GM19025 (cell line): ENCODE results near the gene ABO.
"Not testable (repeated sequence)": the region's sequence is repeated elsewhere in the genome, so short reads cannot be mapped to it uniquely, and the experiment has no call there.

Experiments
- ATAC-seq: cut with Tn5 transposase; IDR thresholded peaks from one replicate; pipeline ENCODE4 v1.9.1; 2021; ENCODE audit warnings: mild to moderate bottlenecking, low read depth, moderate library complexity; ENCODE audit not compliant: unreplicated experiment

ABO gene

DNA sequence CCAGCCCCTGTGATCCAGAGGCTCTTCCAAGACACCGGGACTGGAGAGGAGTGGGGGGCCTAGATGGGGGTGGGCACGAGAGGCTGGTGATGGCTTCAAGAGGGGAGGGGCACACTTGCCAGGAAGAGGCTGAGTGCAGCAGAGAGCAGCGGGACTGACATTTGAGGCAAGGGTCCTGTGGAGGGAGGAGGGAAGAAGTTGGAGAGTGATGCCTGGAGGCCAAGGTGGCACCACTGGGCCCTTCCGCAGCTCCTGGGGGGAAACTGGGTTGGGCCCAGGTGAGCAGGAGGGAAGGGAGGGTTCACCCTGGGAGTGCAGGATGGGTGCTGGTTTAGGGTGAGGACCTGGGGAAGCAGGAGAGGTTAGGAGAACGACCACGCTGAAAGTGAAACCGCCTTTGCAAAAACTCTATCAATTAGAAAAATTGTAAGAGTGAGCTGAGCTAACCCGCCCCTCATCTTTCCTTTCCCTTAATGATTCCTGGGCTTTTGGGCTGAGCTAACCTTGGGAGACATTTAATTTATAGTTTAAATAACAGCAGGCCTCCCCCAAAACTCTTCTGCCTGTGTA lies 26.2 kb downstream of the ABO start:
- ATAC-seq, result no peak

DNA sequence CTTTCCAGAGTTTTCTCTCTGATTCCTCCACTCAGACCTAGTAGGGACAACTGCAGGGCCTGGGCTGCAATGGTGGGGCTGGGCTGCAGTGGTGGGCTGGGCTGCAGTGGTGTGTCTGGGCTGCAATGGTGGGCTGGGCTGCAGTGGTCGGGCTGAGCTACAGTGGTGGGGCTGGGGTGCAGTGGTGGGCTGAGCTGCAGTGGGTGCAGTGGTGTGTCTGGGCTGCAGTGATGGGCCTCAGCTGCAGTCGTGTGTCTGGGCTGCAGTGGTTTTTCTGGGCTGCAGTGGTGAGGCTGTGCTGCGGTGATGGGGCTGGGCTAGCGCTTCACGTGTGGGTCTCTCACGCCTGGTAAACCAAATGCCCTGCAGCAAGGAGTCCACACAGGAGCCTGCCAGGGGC lies 27.4 kb downstream of the ABO start:
- no peak for ATAC-seq

DNA sequence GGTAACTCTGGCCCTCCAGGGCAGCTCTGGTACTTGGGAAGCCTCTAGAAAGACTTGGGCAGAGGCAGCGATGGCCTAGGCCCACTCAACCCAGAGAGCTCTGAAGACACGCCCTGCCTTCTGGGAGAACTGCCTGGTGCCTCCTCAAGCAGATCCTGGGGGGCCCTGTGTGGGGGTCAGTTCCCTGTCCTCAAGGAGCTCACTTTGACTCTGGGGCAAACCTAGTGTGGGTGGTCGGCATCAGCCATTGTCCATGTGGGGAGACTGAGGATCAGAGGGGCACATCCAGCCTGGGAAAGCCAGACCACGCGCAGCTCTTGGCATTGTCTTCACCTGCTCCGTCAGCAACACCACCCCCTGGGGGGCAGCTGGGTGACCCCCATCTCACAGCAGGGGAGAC lies 28.0 kb downstream of the ABO start:
- no peak for ATAC-seq

DNA sequence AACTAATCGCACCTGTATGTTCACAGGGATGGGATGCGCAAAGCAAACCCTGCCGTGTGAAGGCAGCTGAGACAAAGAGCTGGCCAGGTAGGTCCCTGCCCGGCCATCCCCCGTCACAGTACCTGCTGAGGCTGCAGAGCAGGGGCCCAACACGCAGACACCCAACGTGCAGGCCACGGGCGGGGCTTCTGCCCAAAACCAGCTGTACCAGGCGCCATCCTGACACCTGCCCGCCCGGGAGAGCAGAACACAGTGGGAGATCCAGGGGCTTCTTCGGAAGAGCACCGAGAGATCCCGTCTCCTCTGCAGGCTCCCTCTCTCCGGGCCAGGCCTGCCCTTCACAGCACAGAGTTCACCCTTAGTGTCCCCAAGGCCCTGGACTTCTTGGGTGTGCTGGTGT lies 28.4 kb downstream of the ABO start:
- ATAC-seq, result no peak

DNA sequence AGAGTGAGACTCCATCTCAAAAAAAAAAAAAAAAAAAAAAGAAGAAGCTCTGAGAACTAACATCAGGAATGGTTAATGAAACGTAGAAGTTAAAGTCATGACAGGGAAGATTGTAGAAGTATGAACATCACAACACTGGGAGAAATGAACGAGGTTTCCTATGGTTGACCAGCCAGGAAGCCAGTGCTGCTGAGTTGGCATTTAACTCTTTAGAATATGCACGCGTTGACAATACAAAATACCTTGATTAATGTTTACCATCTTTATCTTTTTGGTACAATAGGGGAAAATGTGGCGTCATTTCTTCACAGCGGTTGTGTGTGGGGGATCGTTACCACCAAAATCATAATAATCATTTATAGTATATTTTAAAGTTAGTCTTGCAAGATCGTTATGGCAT lies 32.0 kb downstream of the ABO start:
- no peak for ATAC-seq

DNA sequence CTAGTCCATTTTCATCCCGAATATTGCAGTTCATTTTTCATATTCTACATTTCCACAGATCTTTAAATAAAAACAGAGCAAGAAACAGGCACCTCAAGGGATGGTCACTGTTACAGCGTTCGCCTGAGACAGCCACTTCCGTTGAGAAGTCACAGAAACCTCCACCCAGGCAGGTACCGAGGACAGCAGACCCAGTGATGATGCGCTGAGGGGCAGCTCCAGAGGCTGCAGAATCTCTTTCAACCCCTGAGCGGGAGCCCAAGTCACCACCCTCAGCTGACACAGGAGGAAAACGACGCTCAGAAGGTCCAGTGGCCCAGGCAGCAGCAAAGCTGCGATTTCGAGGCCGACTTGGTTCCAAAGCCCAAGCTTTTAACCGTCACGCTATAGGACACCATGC lies 32.8 kb downstream of the ABO start:
- no peak for ATAC-seq

DNA sequence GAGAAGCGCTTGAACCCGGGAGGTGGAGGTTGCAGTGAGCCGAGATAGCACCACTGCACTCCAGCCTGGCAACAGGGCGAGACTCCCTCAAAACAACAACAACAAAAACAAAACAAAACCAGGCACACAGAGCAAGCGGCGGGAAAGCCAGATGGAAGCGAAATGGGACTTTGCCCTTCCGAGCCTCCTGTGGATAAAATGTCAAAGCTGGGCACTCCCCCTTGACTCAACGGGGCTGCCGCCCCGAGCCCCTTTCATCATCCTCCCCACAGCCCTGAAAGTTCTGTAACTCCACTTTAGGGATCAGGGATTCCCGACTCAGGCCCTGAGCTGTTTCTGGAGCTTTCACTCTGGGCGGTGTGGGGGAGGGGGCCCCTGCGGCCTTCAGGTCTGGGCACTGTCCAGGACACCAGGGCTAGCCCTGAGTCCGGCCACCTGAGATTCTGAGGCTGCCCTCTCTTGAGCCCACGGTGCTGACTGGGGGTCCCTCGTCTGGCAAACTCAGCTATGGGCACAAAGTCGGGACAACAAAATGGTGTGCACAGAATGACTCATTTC lies 35.4 kb downstream of the ABO start:
- ATAC-seq, result no peak

DNA sequence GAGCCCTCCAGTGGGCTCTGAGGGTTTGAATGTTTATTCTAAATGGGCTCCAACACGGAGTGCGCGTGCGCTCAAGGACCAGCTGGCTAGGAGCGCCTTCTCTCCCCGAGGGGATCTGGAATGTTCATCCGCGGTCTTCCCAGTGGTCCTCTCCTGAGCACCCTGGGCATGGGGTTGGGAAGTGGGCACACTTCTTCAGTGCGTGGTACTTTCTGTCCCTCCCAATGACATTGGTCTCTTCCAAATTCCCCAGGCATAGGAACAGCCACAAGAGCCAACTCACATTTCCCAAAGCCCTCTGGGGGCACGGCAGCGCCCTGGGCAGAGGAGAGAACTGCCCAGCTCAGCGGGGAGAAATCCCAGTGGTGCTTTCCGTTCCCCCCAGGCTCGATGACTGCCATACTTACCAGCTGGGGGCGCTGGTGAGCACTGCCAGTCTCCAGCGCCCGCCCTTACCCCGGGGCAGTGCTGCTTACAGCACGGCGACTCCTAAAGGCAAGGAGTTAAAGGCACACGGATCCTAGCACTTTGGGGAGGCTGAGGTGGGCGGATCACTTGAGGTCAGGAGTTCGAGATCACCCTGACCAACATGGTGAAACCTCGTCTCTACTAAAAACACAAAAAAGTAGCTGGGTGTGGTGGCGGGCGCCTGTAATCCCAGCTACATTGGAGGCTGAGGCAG lies 36.0 kb downstream of the ABO start:
- no peak for ATAC-seq

DNA sequence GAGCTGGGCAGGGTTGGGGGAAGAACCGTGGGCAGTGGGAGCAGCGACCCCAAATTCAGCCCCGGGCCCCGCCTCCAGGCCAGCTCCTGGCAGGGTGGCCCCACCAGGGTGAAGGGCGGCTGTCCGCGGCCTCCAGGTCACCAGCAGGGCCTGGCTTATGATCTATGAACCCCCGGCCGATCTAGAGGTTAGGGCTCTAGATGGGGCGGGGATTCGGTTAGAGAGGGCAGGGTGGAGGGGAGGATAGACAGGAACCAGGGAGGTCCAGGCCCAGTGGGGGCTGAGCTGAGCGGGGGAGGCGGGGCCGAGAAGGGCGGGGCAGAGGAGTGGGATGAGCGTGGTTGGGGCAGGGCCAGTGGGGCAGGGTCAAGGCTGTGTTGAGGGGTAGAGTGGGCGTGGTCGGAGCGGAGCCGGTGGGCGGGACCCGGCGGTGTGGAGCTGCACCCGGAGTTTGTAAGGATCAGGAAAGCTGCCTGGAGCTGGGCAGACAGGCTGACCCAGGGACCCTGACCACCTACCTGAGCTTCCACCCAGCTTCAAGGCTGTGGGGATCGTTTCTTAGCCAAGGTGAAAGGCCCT lies 36.6 kb downstream of the ABO start:
- ATAC-seq, result no peak

DNA sequence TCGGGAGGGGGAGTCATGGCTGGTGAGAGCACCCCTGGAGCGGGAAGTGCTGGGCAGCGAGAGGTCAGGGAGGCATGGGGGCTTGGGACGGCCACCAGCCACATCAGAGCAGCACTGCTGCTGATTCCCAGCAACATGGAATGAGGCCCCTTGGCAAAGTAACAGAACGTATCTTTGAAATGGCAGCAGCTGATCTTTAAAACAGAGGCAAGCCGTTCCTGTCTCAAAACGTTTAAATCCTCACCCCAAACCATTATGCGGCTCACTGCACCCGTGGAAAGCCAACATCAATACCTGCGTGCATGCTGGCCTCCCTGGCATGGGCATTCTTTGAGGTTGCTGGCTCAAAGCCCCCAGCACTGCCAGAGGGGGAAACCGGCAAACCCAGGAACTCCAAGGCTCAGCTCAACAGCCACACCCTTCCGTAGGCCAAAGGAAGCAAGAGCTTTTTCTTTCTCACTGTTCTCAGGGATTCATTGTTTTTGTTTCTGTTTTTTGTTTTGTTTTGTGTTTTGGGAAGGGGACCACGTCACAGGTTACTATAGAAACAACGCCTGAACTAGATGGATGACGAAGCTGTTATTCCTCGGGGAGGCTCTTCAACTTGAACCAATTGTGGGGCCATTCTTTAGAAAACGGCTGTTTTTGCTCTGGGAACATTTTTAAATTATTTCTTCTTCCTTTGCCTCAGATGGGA lies 37.8 kb downstream of the ABO start:
- ATAC-seq, result no peak

DNA sequence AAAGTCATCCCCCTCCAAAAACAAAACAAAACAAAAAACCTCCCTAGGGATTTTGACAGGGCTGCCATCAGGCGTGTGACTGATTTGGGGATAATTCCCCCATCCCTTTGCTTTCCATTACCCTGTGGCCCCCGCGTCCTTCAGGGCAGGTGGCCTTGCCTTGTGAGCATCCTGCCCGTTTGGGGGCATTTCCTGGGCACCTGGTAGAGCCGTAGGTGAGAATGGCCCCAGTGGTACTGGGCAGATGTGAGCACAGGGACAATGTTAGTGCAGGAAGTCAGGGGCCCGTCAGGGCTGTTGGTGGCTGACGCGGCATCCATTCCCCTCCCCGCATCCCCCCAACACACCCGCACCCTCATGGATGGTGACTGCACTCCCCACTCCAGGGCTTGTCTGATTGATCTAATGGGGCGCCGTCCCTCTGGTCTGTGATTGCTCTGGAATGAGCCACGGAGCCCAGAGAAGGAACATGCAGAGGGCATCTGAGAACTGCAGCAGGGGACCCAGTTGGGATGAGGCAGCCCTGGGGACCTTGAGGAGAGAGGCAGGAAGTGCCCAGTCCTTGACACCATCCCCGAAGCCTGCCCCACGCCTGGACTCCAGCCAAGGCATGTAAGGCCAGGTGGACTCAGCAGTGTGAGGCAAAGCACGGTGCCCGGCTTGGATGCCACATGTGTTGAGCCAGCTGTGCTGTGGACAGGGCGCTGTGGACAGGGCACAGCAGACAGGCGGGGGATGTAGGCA lies 38.5 kb downstream of the ABO start:
- ATAC-seq, result not testable (repeated sequence)

DNA sequence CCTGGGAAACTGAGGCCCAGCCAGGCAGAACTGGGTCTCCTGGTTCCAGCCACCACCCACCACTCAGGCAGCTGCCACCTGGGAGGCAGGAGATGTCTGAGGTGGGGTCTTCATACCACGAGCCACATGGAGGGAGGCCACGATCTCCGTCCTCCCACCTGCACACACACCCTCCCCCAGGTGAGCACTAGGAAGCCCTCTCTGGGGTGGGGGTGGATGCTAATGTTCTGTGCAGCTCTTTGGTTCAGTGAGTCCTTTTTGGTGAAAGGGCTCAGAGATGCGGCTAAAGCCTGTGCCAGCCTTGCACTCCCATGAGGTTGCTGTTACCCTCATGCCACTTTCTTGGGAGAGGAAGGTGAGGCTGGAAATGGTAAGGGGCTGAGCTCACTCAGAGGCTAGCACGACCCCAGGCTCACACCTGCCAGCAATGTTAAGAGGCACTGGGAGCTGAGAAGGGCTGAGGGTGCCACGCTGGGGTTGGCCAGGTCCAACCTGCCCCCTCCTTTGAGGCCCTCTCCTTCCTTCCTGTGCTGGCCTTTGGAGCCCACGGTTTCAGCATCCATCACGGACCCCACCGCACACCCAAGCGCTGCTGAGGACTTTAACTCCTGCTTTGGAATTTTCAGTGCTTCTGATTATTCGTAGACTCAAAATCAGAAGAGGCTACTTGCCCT lies 39.3 kb downstream of the ABO start:
- no peak for ATAC-seq

DNA sequence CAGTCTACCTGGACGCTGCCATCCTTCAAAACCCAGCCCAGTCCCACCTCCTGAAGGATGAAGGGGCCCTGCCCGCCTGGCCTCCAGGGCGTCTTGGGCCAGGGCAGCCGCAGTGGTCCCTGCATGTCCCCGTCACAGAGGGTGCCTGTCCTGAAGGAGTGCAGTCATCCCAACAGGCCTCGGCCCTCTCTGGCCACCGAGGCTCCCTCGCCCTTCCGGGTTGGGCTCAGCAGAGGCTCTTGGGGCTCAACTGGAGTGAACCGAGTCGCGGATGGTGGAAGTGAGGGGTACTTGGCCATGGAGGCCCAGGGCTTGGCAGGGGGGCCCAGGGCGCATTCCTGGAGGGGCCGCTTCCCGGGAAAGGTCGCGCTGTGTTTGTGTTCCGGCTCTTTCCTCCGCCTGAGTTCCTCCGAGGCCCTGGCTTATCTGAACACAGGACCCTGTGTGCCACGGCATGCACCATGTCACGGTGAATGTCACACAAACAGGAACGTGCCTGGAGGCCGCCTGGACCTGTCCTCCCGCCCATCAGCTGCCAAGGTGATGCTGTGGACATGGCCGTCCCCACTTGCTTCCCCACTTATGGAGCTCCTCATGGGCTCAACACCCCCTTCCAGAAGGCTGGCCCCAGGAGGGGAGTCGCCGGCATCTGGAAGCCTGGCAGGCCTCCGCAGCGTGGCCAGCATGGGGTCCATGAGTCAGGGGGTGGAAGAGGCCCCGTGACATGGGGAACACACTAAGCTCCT lies 40.3 kb downstream of the ABO start:
- no peak for ATAC-seq

DNA sequence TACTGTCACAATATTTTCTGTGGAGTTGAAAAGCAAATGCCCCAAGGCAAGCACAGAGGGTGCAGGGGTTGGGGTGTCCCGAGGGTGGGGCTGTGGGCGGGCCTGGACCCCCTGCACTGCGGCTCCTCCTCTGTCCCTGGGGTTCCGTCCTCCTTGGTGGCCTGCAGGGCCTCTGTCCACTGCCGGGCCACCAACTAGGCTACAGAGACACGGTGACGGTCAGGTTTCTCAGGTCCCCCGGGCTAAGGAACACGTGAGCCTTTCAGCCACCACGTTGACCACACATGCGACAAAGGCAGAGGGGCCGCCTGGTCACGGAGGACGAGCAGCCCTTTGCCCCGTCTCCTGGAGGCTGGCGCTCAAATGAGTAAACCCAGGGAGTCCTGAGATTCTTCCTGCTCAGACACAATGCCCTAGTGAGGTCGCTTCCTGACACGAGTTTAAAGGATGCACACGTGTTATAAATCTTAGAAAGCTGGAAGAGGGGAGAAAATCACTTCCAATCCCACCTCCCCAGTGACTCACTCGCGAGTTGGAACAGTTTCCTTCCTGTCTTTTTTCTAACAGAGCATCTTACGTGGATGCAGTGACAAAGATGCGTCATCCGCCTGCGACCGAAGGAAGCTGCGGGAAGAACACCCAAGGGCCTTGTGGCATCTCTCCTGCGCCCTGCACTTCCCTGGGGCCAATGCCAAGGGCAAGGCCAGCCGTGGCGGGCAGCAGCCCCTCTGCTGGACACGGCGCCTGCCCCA lies 41.1 kb downstream of the ABO start:
- ATAC-seq, result no peak

DNA sequence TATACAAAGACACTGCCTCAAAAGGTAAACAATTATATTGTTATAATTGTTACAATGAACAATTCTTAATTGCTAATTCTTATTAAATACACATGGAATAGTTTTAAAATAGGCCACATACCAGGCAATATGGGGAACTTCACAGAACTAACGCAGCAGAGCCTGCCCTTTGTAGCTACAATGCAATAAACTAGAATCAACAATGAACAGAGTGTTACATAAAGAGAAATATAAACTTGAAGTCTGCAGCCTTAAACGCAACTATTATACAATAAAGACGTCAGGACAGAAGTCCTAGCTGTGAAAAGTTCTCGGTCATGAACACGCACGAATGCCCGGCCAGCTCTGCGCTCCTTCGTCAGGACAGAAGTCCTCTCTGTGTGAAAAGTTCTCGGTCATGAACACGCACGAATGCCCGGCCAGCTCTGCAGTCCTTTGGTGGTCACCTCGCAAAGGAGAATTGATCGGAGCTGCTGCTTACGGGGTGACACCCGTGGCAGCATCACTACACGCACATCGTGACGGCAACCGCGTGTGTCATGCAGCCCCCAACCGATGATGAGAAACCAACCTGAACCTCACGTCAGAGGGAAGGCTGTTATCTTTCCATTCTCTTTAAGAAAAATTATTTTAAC lies 43.0 kb downstream of the ABO start:
- not testable (repeated sequence) for ATAC-seq

DNA sequence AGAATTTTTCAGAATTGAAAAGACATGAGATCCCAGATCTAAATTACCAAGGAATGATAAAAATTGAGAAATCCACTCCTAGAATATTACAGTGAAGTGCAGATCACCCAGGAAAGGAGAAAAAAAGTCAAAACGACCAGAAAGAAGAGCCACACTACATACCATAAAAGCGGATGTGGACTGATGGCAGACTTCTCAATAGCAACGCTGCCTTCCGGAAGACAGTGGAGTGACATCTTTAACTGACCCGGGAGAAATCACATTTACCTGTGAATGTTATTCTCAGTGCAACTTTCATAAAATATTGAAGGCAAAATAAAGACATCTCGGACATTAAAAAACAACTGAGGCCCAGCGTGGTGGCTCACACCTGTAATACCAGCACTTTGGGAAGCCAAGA lies 44.5 kb downstream of the ABO start:
- not testable (repeated sequence) for ATAC-seq

DNA sequence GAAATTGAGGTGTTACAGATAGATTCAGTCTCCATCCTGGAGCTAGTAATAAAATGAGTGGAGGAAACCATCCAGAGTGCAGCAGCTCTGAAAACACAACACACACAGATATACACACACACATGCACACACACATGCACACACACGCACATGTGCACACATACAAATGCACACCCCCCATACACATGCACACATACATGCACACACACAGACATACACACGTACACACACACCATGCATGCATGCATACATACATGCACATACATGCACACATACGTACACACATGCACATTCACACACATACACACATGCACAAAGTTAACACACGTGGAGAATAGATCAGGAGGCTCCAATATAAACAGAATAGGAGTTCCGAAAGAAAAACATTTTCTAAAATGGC lies 44.9 kb downstream of the ABO start:
- ATAC-seq, result no peak

DNA sequence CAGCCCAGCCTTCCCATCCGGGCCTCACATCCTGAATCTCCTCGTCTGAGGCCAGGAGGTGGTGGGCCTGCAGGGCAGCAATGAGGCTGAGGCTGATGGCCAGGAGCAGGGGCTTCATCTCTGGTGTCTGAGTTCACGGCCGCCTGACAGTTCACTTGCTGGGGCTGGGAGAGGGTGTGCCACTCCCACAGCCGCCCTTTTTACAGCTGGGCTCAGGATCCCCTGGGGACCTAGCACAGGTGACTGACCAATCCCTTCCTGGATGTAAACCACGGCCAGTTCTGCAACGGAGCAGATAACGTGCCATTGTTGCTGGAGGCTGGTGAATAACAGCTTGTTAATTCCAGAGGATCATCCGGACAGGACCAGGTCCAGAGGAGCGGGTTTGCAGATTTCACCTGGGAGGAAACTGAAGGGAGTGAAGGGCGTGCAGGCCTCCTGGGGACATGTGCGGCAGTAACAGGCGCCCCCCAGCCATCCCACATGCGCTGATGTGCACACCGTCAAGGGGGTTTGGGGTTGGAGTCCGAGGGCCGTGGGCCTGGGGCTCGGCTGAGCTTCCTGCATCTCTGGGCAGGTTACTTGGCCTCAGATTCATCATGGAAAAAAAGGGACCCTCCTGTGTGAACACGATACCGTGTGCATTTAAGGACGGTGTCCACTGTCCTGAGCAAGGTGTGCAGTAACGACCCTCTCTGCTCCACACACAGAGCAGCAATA lies 46.4 kb downstream of the ABO start:
- ATAC-seq, result not testable (repeated sequence)
